GM23338 (cell line): ENCODE results near the gene SULF2. TPM values are rescaled to one million over a fixed set of nuclear protein-coding genes. Genes with fewer than 3 reads are reported as not detected.

Experiments
- ATAC-seq: fragments of 200-7000 bp; cut with Tn5 transposase; 3 replicates; pipeline ENCODE4 v1.9.1; 2020
- DNase-seq: peaks from one replicate; pipeline ENCODE4 v3.0.0-alpha.2; 2015; ENCODE audit warnings: low spot score
- H2AFZ ChIP-seq: fragments of 200-600 bp; sonication (generic); 2 replicates; pipeline ENCODE4 v1.8.0; 2016; ENCODE audit warnings: antibody characterized with exemption, mild to moderate bottlenecking, moderate library complexity
- H3F3A ChIP-seq: fragments of 200-600 bp; sonication (generic); replicated peaks from 2 replicates; pipeline ENCODE4 v1.8.0; 2017; ENCODE audit warnings: antibody characterized with exemption, mixed run types, low read depth
- H3K27ac ChIP-seq: fragments of 200-600 bp; sonication (generic); 2 replicates; pipeline ENCODE4 v1.6.1; 2016; ENCODE audit warnings: low read depth
- H3K27me3 ChIP-seq: fragments of 200-600 bp; sonication (generic); 2 replicates; pipeline ENCODE4 v1.8.0; 2016; ENCODE audit warnings: mild to moderate bottlenecking, mixed run types, moderate library complexity; ENCODE audit not compliant: insufficient read depth
- H3K36me3 ChIP-seq: fragments of 200-600 bp; sonication (generic); 2 replicates; pipeline ENCODE4 v1.8.0; 2016; ENCODE audit warnings: mild to moderate bottlenecking; ENCODE audit not compliant: insufficient read depth
- H3K4me1 ChIP-seq: fragments of 200-600 bp; sonication (generic); 2 replicates; pipeline ENCODE4 v1.8.0; 2016; ENCODE audit warnings: mild to moderate bottlenecking, moderate library complexity; ENCODE audit not compliant: insufficient read depth
- H3K4me2 ChIP-seq: fragments of 200-600 bp; sonication (generic); 2 replicates; pipeline ENCODE4 v1.7.1; 2017; ENCODE audit warnings: mixed run types
- H3K4me3 ChIP-seq: fragments of 200-600 bp; sonication (generic); 2 replicates; pipeline ENCODE4 v1.6.1; 2016; ENCODE audit warnings: mixed run types
- H3K79me2 ChIP-seq: fragments of 200-600 bp; sonication (generic); replicated peaks from 2 replicates; pipeline ENCODE4 v1.8.0; 2017; ENCODE audit warnings: mild to moderate bottlenecking; ENCODE audit not compliant: insufficient read depth
- H3K9me2 ChIP-seq: fragments of 200-600 bp; sonication (generic); 2 replicates; pipeline ENCODE4 v1.8.0; 2017; ENCODE audit not compliant: insufficient read depth
- H4K20me1 ChIP-seq: fragments of 200-600 bp; sonication (generic); replicated peaks from 2 replicates; pipeline ENCODE4 v1.8.0; 2017; ENCODE audit warnings: mild to moderate bottlenecking; ENCODE audit not compliant: insufficient read depth
- H3K27ac Mint-ChIP-seq: 2 replicates; pipeline ENCODE4 v1.8.0; 2020; ENCODE audit warnings: inconsistent platforms, mild to moderate bottlenecking, moderate library complexity, mixed read lengths
- H3K27me3 Mint-ChIP-seq: 3 replicates; pipeline ENCODE4 v1.8.0; 2022; ENCODE audit warnings: low read depth, mild to moderate bottlenecking, moderate library complexity, mixed read lengths, inconsistent platforms; ENCODE audit not compliant: insufficient read depth, poor library complexity
- H3K36me3 Mint-ChIP-seq: 3 replicates; pipeline ENCODE4 v1.8.0; 2021; ENCODE audit warnings: low read depth, mild to moderate bottlenecking, inconsistent platforms, moderate library complexity, mixed read lengths
- H3K4me1 Mint-ChIP-seq: 3 replicates; pipeline ENCODE4 v1.8.0; 2020; ENCODE audit warnings: mild to moderate bottlenecking, inconsistent platforms, mixed read lengths
- H3K4me3 Mint-ChIP-seq: 3 replicates; pipeline ENCODE4 v1.8.0; 2021; ENCODE audit warnings: moderate library complexity, mild to moderate bottlenecking, inconsistent platforms, mixed read lengths
- H3K9me3 Mint-ChIP-seq: 3 replicates; pipeline ENCODE4 v1.8.0; 2020; ENCODE audit warnings: moderate library complexity, mild to moderate bottlenecking, inconsistent platforms, mixed read lengths
- CREB1 ChIP-seq: fragments of 250-450 bp; sonication (Bioruptor Pico); IDR thresholded peaks from 2 replicates; pipeline ENCODE4 v1.5.0; 2020; ENCODE audit warnings: low read depth, mild to moderate bottlenecking, moderate library complexity
- EZH2 ChIP-seq: fragments of 200-600 bp; sonication (generic); IDR thresholded peaks from one replicate; pipeline ENCODE4 v1.8.0; 2017; ENCODE audit warnings: antibody characterized with exemption, mild to moderate bottlenecking, low read depth; ENCODE audit not compliant: unreplicated experiment
- POLR2AphosphoS5 ChIP-seq: IDR thresholded peaks from 2 replicates; pipeline ENCODE4 v1.6.1; 2016; ENCODE audit warnings: antibody characterized with exemption, low read depth
- STAT1 ChIP-seq: IDR thresholded peaks from one replicate; pipeline ENCODE4 v1.6.1; 2016; ENCODE audit warnings: antibody characterized with exemption; ENCODE audit not compliant: unreplicated experiment
- ZNF331 ChIP-seq: fragments of 250-450 bp; sonication (Bioruptor Pico); IDR thresholded peaks from 2 replicates; pipeline ENCODE4 v1.5.0; 2020; ENCODE audit warnings: low read depth, mild to moderate bottlenecking, moderate library complexity
- polyA plus RNA-seq: library from polyadenylated mRNA; unstranded; fragments of >200 nt; fragmentation: Nextera tagmentation; extraction: Ambion mirVana; gene quantifications from 2 replicates; pipeline ENCODE4 v1.2.1, GENCODE V29; 2016
- total RNA-seq: library from RNA; depleted of rRNA; stranded (reverse); fragments of >200 nt; shearing (Covaris generic); gene quantifications from 2 replicates; pipeline ENCODE4 v1.2.3, GENCODE V29; 2014
- TF ChIP-seq, protein P1 (sequence below): IDR thresholded peaks from 2 replicates; pipeline ENCODE4 v1.6.1; 2016; ENCODE audit warnings: antibody characterized with exemption
- TF ChIP-seq, protein P2 (sequence below): fragments of 250-450 bp; sonication (Bioruptor Pico); IDR thresholded peaks from 2 replicates; pipeline ENCODE4 v1.5.0; 2020; ENCODE audit warnings: mild to moderate bottlenecking, moderate library complexity
- TF ChIP-seq, protein P3 (sequence below): IDR thresholded peaks from one replicate; pipeline ENCODE4 v1.6.1; 2018; ENCODE audit warnings: antibody characterized with exemption; ENCODE audit not compliant: unreplicated experiment

SULF2 gene
- total and polyA plus RNA-seq, 2 experiments from 2014 or later = 9.5 to 20.7 TPM

GRCh38 chr20:47765271-47765670, 20.0 kb downstream of the SULF2 start:
- Histone ChIP-seq H3K79me2 (no peaks in the 10 kb centered on the region), H3F3A (no peaks in the 10 kb centered on the region), H3K4me3 (no peak overlapping the region), H3K9me2 (no peaks in the 10 kb centered on the region), H3K27me3 (no peaks in the 10 kb centered on the region), H4K20me1 (no peaks in the 10 kb centered on the region), H3K27ac (no peak overlapping the region), H3K4me1 (peaks cover 11% of the 10 kb centered on the region), H2AFZ (no peak overlapping the region), H3K36me3 (no peaks in the 10 kb centered on the region), H3K4me2 (no peak overlapping the region; the same call in 1 of the 2 replicates)
- TF ChIP-seq CREB1 (CRISPR knock-in tag) (no peak), POLR2AphosphoS5 (no peak), EZH2 (no peak), ZNF331 (no peak), STAT1 (no peak)
- TF ChIP-seq, protein P1, sequence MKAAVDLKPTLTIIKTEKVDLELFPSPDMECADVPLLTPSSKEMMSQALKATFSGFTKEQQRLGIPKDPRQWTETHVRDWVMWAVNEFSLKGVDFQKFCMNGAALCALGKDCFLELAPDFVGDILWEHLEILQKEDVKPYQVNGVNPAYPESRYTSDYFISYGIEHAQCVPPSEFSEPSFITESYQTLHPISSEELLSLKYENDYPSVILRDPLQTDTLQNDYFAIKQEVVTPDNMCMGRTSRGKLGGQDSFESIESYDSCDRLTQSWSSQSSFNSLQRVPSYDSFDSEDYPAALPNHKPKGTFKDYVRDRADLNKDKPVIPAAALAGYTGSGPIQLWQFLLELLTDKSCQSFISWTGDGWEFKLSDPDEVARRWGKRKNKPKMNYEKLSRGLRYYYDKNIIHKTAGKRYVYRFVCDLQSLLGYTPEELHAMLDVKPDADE = no peak
- TF ChIP-seq, protein P2, sequence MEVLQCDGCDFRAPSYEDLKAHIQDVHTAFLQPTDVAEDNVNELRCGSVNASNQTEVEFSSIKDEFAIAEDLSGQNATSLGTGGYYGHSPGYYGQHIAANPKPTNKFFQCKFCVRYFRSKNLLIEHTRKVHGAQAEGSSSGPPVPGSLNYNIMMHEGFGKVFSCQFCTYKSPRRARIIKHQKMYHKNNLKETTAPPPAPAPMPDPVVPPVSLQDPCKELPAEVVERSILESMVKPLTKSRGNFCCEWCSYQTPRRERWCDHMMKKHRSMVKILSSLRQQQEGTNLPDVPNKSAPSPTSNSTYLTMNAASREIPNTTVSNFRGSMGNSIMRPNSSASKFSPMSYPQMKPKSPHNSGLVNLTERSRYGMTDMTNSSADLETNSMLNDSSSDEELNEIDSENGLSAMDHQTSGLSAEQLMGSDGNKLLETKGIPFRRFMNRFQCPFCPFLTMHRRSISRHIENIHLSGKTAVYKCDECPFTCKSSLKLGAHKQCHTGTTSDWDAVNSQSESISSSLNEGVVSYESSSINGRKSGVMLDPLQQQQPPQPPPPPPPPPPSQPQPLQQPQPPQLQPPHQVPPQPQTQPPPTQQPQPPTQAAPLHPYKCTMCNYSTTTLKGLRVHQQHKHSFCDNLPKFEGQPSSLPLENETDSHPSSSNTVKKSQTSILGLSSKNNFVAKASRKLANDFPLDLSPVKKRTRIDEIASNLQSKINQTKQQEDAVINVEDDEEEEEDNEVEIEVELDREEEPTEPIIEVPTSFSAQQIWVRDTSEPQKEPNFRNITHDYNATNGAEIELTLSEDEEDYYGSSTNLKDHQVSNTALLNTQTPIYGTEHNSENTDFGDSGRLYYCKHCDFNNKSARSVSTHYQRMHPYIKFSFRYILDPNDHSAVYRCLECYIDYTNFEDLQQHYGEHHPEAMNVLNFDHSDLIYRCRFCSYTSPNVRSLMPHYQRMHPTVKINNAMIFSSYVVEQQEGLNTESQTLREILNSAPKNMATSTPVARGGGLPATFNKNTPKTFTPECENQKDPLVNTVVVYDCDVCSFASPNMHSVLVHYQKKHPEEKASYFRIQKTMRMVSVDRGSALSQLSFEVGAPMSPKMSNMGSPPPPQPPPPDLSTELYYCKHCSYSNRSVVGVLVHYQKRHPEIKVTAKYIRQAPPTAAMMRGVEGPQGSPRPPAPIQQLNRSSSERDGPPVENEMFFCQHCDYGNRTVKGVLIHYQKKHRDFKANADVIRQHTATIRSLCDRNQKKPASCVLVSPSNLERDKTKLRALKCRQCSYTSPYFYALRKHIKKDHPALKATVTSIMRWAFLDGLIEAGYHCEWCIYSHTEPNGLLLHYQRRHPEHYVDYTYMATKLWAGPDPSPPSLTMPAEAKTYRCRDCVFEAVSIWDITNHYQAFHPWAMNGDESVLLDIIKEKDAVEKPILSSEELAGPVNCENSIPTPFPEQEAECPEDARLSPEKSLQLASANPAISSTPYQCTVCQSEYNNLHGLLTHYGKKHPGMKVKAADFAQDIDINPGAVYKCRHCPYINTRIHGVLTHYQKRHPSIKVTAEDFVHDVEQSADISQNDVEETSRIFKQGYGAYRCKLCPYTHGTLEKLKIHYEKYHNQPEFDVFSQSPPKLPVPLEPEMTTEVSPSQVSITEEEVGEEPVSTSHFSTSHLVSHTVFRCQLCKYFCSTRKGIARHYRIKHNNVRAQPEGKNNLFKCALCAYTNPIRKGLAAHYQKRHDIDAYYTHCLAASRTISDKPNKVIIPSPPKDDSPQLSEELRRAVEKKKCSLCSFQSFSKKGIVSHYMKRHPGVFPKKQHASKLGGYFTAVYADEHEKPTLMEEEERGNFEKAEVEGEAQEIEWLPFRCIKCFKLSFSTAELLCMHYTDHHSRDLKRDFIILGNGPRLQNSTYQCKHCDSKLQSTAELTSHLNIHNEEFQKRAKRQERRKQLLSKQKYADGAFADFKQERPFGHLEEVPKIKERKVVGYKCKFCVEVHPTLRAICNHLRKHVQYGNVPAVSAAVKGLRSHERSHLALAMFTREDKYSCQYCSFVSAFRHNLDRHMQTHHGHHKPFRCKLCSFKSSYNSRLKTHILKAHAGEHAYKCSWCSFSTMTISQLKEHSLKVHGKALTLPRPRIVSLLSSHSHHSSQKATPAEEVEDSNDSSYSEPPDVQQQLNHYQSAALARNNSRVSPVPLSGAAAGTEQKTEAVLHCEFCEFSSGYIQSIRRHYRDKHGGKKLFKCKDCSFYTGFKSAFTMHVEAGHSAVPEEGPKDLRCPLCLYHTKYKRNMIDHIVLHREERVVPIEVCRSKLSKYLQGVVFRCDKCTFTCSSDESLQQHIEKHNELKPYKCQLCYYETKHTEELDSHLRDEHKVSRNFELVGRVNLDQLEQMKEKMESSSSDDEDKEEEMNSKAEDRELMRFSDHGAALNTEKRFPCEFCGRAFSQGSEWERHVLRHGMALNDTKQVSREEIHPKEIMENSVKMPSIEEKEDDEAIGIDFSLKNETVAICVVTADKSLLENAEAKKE = no peak
- TF ChIP-seq, protein P3, sequence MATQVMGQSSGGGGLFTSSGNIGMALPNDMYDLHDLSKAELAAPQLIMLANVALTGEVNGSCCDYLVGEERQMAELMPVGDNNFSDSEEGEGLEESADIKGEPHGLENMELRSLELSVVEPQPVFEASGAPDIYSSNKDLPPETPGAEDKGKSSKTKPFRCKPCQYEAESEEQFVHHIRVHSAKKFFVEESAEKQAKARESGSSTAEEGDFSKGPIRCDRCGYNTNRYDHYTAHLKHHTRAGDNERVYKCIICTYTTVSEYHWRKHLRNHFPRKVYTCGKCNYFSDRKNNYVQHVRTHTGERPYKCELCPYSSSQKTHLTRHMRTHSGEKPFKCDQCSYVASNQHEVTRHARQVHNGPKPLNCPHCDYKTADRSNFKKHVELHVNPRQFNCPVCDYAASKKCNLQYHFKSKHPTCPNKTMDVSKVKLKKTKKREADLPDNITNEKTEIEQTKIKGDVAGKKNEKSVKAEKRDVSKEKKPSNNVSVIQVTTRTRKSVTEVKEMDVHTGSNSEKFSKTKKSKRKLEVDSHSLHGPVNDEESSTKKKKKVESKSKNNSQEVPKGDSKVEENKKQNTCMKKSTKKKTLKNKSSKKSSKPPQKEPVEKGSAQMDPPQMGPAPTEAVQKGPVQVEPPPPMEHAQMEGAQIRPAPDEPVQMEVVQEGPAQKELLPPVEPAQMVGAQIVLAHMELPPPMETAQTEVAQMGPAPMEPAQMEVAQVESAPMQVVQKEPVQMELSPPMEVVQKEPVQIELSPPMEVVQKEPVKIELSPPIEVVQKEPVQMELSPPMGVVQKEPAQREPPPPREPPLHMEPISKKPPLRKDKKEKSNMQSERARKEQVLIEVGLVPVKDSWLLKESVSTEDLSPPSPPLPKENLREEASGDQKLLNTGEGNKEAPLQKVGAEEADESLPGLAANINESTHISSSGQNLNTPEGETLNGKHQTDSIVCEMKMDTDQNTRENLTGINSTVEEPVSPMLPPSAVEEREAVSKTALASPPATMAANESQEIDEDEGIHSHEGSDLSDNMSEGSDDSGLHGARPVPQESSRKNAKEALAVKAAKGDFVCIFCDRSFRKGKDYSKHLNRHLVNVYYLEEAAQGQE = no peak
- Mint-ChIP-seq H3K4me1 (peaks cover 34% of the 10 kb centered on the region), H3K4me3 (no peak overlapping the region), H3K27ac (no peak overlapping the region), H3K36me3 (peaks cover 7% of the 10 kb centered on the region), H3K9me3 (peaks cover 7% of the 10 kb centered on the region), H3K27me3 (peaks cover 6% of the 10 kb centered on the region)
- no peak for DNase-seq
- no peak for ATAC-seq
